H1 (cell line): ENCODE measurements around the gene TRIM39. TPM values are rescaled to one million over a fixed set of nuclear protein-coding genes. Genes with fewer than 3 reads are reported as not detected.

Experiments
- CTCF ChIA-PET: fragments of 300-600 bp; sonication (Branson Sonifier 250); formaldehyde crosslinking; loops from one replicate; lab custom pipeline; 2021; ENCODE audit not compliant: partially characterized antibody; lab: Charles Lee
- POLR2A ChIA-PET: fragments of 300-600 bp; sonication (Branson Sonifier 250); formaldehyde crosslinking; loops from one replicate; lab custom pipeline; 2021; ENCODE audit warnings: inconsistent platforms; ENCODE audit not compliant: partially characterized antibody; lab: Charles Lee
- DNase-seq, 2 experiments: peaks; one replicate each; pipeline versions ENCODE4 v3.0.0 to v3.0.0-alpha.2; 2010 to 2022; ENCODE audit warnings: low spot score in 2 of 2, low read depth in 1 of 2, mixed read lengths in 1 of 2
- FAIRE-seq: peaks from 2 replicates; lab custom pipeline; 2011; peaks lifted over from hg19 to GRCh38; lab: Jason Lieb, UNC
- H2AFZ ChIP-seq: 2 replicates; pipeline ENCODE4 v1.8.1; 2012; ENCODE audit warnings: low read length, inconsistent platforms
- H2AK5ac ChIP-seq: 2 replicates; pipeline ENCODE4 v1.6.1; 2013; ENCODE audit warnings: low read depth, low read length
- H2BK120ac ChIP-seq: replicated peaks from 2 replicates; pipeline ENCODE3; 2013; ENCODE audit warnings: low read depth, low read length, inconsistent platforms
- H2BK12ac ChIP-seq: 2 replicates; pipeline ENCODE4 v1.6.1; 2013; ENCODE audit warnings: low read depth, low read length
- H2BK15ac ChIP-seq: 2 replicates; pipeline ENCODE4 v1.6.1; 2013; ENCODE audit warnings: low read length
- H2BK20ac ChIP-seq: 2 replicates; pipeline ENCODE4 v1.6.1; 2013; ENCODE audit warnings: low read length
- H2BK5ac ChIP-seq: 2 replicates; pipeline ENCODE4 v1.6.1; 2013; ENCODE audit warnings: low read depth, low read length
- H3K14ac ChIP-seq: 2 replicates; pipeline ENCODE4 v1.6.1; 2013; ENCODE audit warnings: inconsistent platforms; ENCODE audit not compliant: insufficient read length
- H3K18ac ChIP-seq: 2 replicates; pipeline ENCODE4 v1.6.1; 2013; ENCODE audit warnings: low read length; ENCODE audit errors: extremely low read depth
- H3K23ac ChIP-seq: 2 replicates; pipeline ENCODE4 v1.6.1; 2013; ENCODE audit warnings: inconsistent platforms; ENCODE audit not compliant: insufficient read length
- H3K23me2 ChIP-seq: 2 replicates; pipeline ENCODE4 v1.6.1; 2013; ENCODE audit warnings: low read depth, low read length
- H3K27ac ChIP-seq: 2 replicates; pipeline ENCODE4 v1.6.1; 2011; ENCODE audit warnings: low read depth, low read length, inconsistent platforms
- H3K27me3 ChIP-seq, 4 experiments: replicated peaks in 1 of 4; 1 replicate in 1 of 4; 2 replicates in 3 of 4; pipeline versions ENCODE4 v1.6.1 to v1.8.1; 2011 to 2013; ENCODE audit warnings: low read length in 3 of 4, mild to moderate bottlenecking in 3 of 4, inconsistent platforms in 2 of 4, mixed read lengths in 2 of 4, moderate library complexity in 1 of 4; ENCODE audit not compliant: control insufficient read depth in 3 of 4, insufficient read depth in 3 of 4; ENCODE audit errors: extremely low read depth in 1 of 4
- H3K36me3 ChIP-seq, 4 experiments: 2 replicates each; pipeline versions ENCODE4 v1.6.1 to v1.8.1; 2011 to 2013; ENCODE audit warnings: mild to moderate bottlenecking in 4 of 4, low read length in 3 of 4, moderate library complexity in 2 of 4, control low read depth in 1 of 4, inconsistent platforms in 1 of 4; ENCODE audit not compliant: insufficient read depth in 4 of 4, control insufficient read depth in 2 of 4
- H3K4ac ChIP-seq: replicated peaks from 2 replicates; pipeline ENCODE3; 2013; ENCODE audit warnings: low read length, low read depth, mixed read lengths, inconsistent platforms; ENCODE audit not compliant: insufficient read length
- H3K4me1 ChIP-seq, 4 experiments: replicated peaks in 1 of 4; 1 replicate in 1 of 4; 2 replicates in 3 of 4; pipeline versions ENCODE4 v1.6.1 to v1.8.1; 2011 to 2013; ENCODE audit warnings: low read length in 3 of 4, inconsistent platforms in 2 of 4, mixed read lengths in 1 of 4; ENCODE audit not compliant: insufficient read depth in 4 of 4, control insufficient read depth in 3 of 4
- H3K4me2 ChIP-seq, 2 experiments: 2 replicates each; pipeline versions ENCODE4 v1.6.1 to v1.8.1; 2011 to 2013; ENCODE audit warnings: low read depth in 2 of 2, low read length in 2 of 2, control low read depth in 1 of 2, inconsistent platforms in 1 of 2, mild to moderate bottlenecking in 1 of 2; ENCODE audit not compliant: insufficient read depth in 1 of 2
- H3K4me3 ChIP-seq, 4 experiments: fragments of 200-600, 300-600 bp in 1 of 4; sonication (generic), shearing (Covaris generic), sonication (Bioruptor Twin) in 1 of 4; 2 replicates each; pipeline versions ENCODE4 v1.5.1 to v1.8.1; 2011 to 2016; ENCODE audit warnings: low read length in 4 of 4, low read depth in 3 of 4, control low read depth in 2 of 4, inconsistent platforms in 2 of 4, mild to moderate bottlenecking in 2 of 4, mixed read lengths in 1 of 4, moderate library complexity in 1 of 4; ENCODE audit not compliant: insufficient read depth in 2 of 4; ENCODE audit errors: extremely low read depth in 1 of 4
- H3K56ac ChIP-seq: replicated peaks from 2 replicates; pipeline ENCODE3; 2013; ENCODE audit warnings: low read depth, mild to moderate bottlenecking, mixed read lengths, low read length, inconsistent platforms; ENCODE audit not compliant: insufficient read length
- H3K79me1 ChIP-seq: 2 replicates; pipeline ENCODE4 v1.6.1; 2013; ENCODE audit warnings: low read depth, low read length, control low read depth
- H3K79me2 ChIP-seq, 2 experiments: 2 replicates each; pipeline versions ENCODE4 v1.6.1 to v1.8.1; 2012 to 2013; ENCODE audit warnings: low read length in 2 of 2, mild to moderate bottlenecking in 2 of 2, inconsistent platforms in 1 of 2; ENCODE audit not compliant: insufficient read depth in 2 of 2, control insufficient read depth in 1 of 2
- H3K9ac ChIP-seq, 4 experiments: replicated peaks in 1 of 4; 1 replicate in 1 of 4; 2 replicates in 3 of 4; pipeline versions ENCODE4 v1.6.1 to v1.8.1; 2011 to 2013; ENCODE audit warnings: low read depth in 3 of 4, low read length in 3 of 4, control low read depth in 2 of 4, mild to moderate bottlenecking in 2 of 4, moderate library complexity in 2 of 4, inconsistent platforms in 1 of 4; ENCODE audit errors: extremely low read depth in 1 of 4
- H3K9me3 ChIP-seq, 2 experiments: 2 replicates each; pipeline versions ENCODE4 v1.6.1 to v1.8.1; 2012 to 2013; ENCODE audit warnings: mild to moderate bottlenecking in 2 of 2, moderate library complexity in 2 of 2, control low read depth in 1 of 2, inconsistent platforms in 1 of 2, low read depth in 1 of 2, low read length in 1 of 2, mixed read lengths in 1 of 2; ENCODE audit not compliant: insufficient read depth in 2 of 2
- H4K20me1 ChIP-seq, 2 experiments: replicated peaks in 1 of 2; 2 replicates each; pipeline versions ENCODE3 to v1.8.1; 2011 to 2013; ENCODE audit warnings: inconsistent platforms in 2 of 2, low read length in 2 of 2, mild to moderate bottlenecking in 1 of 2; ENCODE audit not compliant: insufficient read depth in 2 of 2, control insufficient read depth in 1 of 2
- H4K5ac ChIP-seq: 2 replicates; pipeline ENCODE4 v1.6.1; 2013; ENCODE audit warnings: low read length, low read depth, mixed read lengths, inconsistent platforms; ENCODE audit not compliant: insufficient read length
- H4K8ac ChIP-seq: 2 replicates; pipeline ENCODE4 v1.8.0; 2013; ENCODE audit warnings: mild to moderate bottlenecking, moderate library complexity, low read length, inconsistent platforms; ENCODE audit not compliant: insufficient read depth; ENCODE audit errors: extremely low read depth
- H4K91ac ChIP-seq: replicated peaks from 2 replicates; pipeline ENCODE3; 2013; ENCODE audit warnings: low read length, mixed read lengths, inconsistent platforms; ENCODE audit not compliant: insufficient read length
- ASH2L ChIP-seq: fragments of 200-600, 300-600 bp; sonication (generic); IDR thresholded peaks from one replicate; pipeline ENCODE4 v1.7.1; 2017; ENCODE audit warnings: low read length
- BRCA1 ChIP-seq: IDR thresholded peaks from 2 replicates; pipeline ENCODE4 v1.6.1; 2012; ENCODE audit warnings: low read depth, low read length, improper control_type of control experiment
- EGR1 ChIP-seq: IDR thresholded peaks from 2 replicates; pipeline ENCODE4 v1.6.1; 2011; ENCODE audit warnings: low read depth, low read length, borderline replicate concordance
- KDM5A ChIP-seq: fragments of 200-600 bp; IDR thresholded peaks from 2 replicates; pipeline ENCODE4 v1.7.1; 2012; ENCODE audit warnings: mild to moderate bottlenecking, low read length, inconsistent platforms, mixed read lengths
- NRF1 ChIP-seq: IDR thresholded peaks from 2 replicates; pipeline ENCODE4 v1.6.1; 2011; ENCODE audit warnings: mild to moderate bottlenecking, low read depth, low read length, improper control_type of control experiment
- SIN3A ChIP-seq, 2 experiments: IDR thresholded peaks in 1 of 2; conservative IDR thresholded peaks in 1 of 2; 2 replicates each; pipeline ENCODE4 v1.6.1; 2011 to 2012; ENCODE audit warnings: low read length in 2 of 2, improper control_type of control experiment in 1 of 2, low read depth in 1 of 2, mild to moderate bottlenecking in 1 of 2
- SP4 ChIP-seq: IDR thresholded peaks from 2 replicates; pipeline ENCODE4 v1.6.1; 2012; ENCODE audit warnings: low read length, inconsistent platforms
- WGBS, 2 experiments: shearing (Covaris generic) in 1 of 2; methylation state at CpG; one replicate each; pipeline versions ENCODE4 v1.1.6 to v1.1.7; 2013 to 2015; ENCODE audit warnings: low lambda C conversion rate in 2 of 2, mixed read lengths in 2 of 2, inconsistent platforms in 1 of 2, low coverage in 1 of 2, missing lambda C conversion rate in 1 of 2; ENCODE audit not compliant: insufficient replicate concordance in 2 of 2, insufficient coverage in 1 of 2, insufficient read length in 1 of 2; ENCODE audit errors: extremely low coverage in 1 of 2, missing lambda C conversion rate in 1 of 2; 5-methylcytosine and 5-hydroxymethylcytosine counted together
- polyA plus RNA-seq, 7 experiments: library from polyadenylated mRNA; depleted of rRNA in 3 of 7; stranded (reverse) in 5 of 7; unstranded in 2 of 7; fragments of >200 nt in 5 of 7; fragments of 200-250 nt in 2 of 7; gene quantifications; 1 replicate in 5 of 7; 2 replicates in 1 of 7; 4 replicates in 1 of 7; pipeline versions ENCODE4 v1.2.1 to v1.2.3, GENCODE V29; 2011 to 2013; ENCODE audit warnings: missing spikeins in 2 of 7, mixed read lengths in 2 of 7
- total RNA-seq: library from RNA; stranded (reverse); fragmentation: NEBNext Ultra II Directional; extraction: Animal tissue kit (Norgen Biotek cat#: 25700); gene quantifications from 2 replicates; pipeline ENCODE4 v1.2.1, GENCODE V29; 2021

TRIM39 gene
- total and polyA plus RNA-seq, 2 of the 8 experiments (the other 6 are each of a cell fraction or from before 2014, with no cell fraction given) = 7.3 to 26.1 TPM

DNA sequence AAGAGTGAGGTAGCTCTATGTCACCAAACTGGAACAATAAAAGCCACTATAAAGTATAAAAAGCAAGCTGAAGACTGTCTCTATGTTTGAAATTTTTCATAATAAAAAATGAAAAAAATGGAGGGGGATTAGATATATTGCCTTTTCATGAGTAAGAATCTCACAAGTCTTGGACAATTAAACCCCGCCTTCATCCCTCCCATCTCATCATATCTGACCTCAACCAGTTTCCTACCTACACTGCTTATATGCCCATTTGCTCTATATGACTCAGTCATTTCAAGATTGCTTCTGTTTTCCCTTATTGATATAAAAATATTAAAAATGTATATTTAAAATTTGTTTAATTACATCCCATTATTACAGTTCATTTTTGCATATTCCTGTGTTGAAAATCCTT, 2.9 kb upstream of the TRIM39 start:
- Histone ChIP-seq H3K56ac (no peak overlapping the region), H2BK20ac (no peak overlapping the region), H3K4me1 (peaks cover 5 to 24% (median 19%) of the 10 kb centered on the region in 4 experiments), H3K79me1 (peaks cover 5% of the 10 kb centered on the region; the same call in 1 of the 2 replicates), H2BK5ac (no peak overlapping the region), H3K14ac (no peak overlapping the region), H2AK5ac (no peak overlapping the region), H4K91ac (no peak overlapping the region), H2BK15ac (no peak overlapping the region), H4K20me1 (peaks cover 0 to 5% of the 10 kb centered on the region in 2 experiments), H3K4ac (no peak overlapping the region), H3K4me2 (no peak overlapping the region; a peak in 1 of 4 replicates), H3K9ac (no peak overlapping the region), H3K36me3 (no peaks in the 10 kb centered on the region; a peak in 1 of 8 replicates), H3K18ac (no peak overlapping the region)
- POLR2A ChIA-PET = interaction anchor here (0.6 to 6.3 kb wide), 7 partner anchors 8 to 120 kb away, joined by 3 to 92 read pairs (median 3); partner anchors contain the start of gene TRIM26
- DNase-seq = no peak
- WGBS, 2 experiments = 100% methylated on average over 1 of the region's 1 CpG; no CpG with 5 or more reads in 1 of the 2 experiments
- no peak for TF ChIP-seq KDM5A
- no peak for TF ChIP-seq EGR1
- TF ChIP-seq BRCA1 = no peak
- no peak for TF ChIP-seq NRF1
- no peak for TF ChIP-seq ASH2L
- TF ChIP-seq SIN3A (conservative IDR thresholded peaks at IDR 0.05 in 1 of 2, IDR thresholded peaks at IDR 0.05 in 1 of 2; ENCODE audit: low read depth in 1 of 2, low read length in 2 of 2) = no peak
- TF ChIP-seq SP4 = no peak
- TF ChIP-seq, all 59 proteins: peak for 0
- Histone ChIP-seq H3K27me3 (no peaks in the 10 kb centered on the region), H3K4me3 (no peak overlapping the region; a peak in 1 of 8 replicates), H4K8ac (no peak overlapping the region), H3K79me2 (peaks cover 15 to 78% of the 10 kb centered on the region in 2 experiments; a peak in 3 of 4 replicates), H4K5ac (no peak overlapping the region), H3K9me3 (no peaks in the 10 kb centered on the region), H2BK120ac (no peak overlapping the region), H2AFZ (no peak overlapping the region), H3K27ac (no peak overlapping the region), H3K23ac (no peak overlapping the region), H3K23me2 (peaks cover 4% of the 10 kb centered on the region; the same call in 1 of the 2 replicates), H2BK12ac (no peak overlapping the region)
- no peak for FAIRE-seq
- CTCF ChIA-PET = interaction anchor here (1.0 to 2.3 kb wide), 2 partner anchors 105 to 221 kb away, joined by 3 to 5 read pairs; no protein-coding TSS in a partner anchor
